NCI-H1092 treated with DMSO at 0.1 percent for 48 hours (cell line): ENCODE results near the gene TMEM213.

Experiments used
- DNase-seq: peaks from one replicate; lab custom pipeline; 2025; lab: John Stamatoyannopoulos, UW

TMEM213 gene

GRCh38 chr7:138876326-138876725, 78.5 kb downstream of the TMEM213 start:
- no peak for DNase-seq

- DNase-seq: no peak
Measured at GRCh38 chr7:138878051-138878450, 80.3 kb downstream of the TMEM213 start.

- no peak for DNase-seq
Measured at GRCh38 chr7:138878856-138879255, 81.1 kb downstream of the TMEM213 start.

GRCh38 chr7:138879356-138879755, 81.6 kb downstream of the TMEM213 start:
- no peak for DNase-seq

GRCh38 chr7:138880881-138881578, 83.2 kb downstream of the TMEM213 start:
- DNase-seq: no peak

- no peak for DNase-seq
Measured at GRCh38 chr7:138881579-138882188, 83.9 kb downstream of the TMEM213 start.

- DNase-seq: no peak
Measured at GRCh38 chr7:138882249-138882648, 84.5 kb downstream of the TMEM213 start.

GRCh38 chr7:138885383-138886147, 87.8 kb downstream of the TMEM213 start:
- DNase-seq: no peak

- DNase-seq: peak; percentile 60
Measured at GRCh38 chr7:138886501-138886917, 88.7 kb downstream of the TMEM213 start.

GRCh38 chr7:138887085-138887710, 89.4 kb downstream of the TMEM213 start:
- DNase-seq: no peak
